SKM-1 treated with dmso at 0.1 percent for 144 hours (cell line): ENCODE measurements around the gene LYPD1.
"Not testable (repeated sequence)": the region's sequence is repeated elsewhere in the genome, so short reads cannot be mapped to it uniquely, and the experiment has no call there.

ENCODE experiments used
- DNase-seq: peaks from one replicate; lab custom pipeline; 2025; ENCODE audit not compliant: unreplicated experiment; lab: John Stamatoyannopoulos, UW

The LYPD1 gene

GRCh38 chr2:132669908-132670495 lies at the start of gene LYPD1:
Gene LYPD1, minus strand, starts transcription at chr2:132670205. Its CDS starts 273 bp downstream, at chr2:132669932.
- DNase-seq, result no peak

GRCh38 chr2:132719480-132719879 lies 49.5 kb upstream of the LYPD1 start:
- DNase-seq, result no peak

- DNase-seq, result no peak
These were observed 46.9 kb upstream of the LYPD1 start for GRCh38 chr2:132716954-132717353.

DNA sequence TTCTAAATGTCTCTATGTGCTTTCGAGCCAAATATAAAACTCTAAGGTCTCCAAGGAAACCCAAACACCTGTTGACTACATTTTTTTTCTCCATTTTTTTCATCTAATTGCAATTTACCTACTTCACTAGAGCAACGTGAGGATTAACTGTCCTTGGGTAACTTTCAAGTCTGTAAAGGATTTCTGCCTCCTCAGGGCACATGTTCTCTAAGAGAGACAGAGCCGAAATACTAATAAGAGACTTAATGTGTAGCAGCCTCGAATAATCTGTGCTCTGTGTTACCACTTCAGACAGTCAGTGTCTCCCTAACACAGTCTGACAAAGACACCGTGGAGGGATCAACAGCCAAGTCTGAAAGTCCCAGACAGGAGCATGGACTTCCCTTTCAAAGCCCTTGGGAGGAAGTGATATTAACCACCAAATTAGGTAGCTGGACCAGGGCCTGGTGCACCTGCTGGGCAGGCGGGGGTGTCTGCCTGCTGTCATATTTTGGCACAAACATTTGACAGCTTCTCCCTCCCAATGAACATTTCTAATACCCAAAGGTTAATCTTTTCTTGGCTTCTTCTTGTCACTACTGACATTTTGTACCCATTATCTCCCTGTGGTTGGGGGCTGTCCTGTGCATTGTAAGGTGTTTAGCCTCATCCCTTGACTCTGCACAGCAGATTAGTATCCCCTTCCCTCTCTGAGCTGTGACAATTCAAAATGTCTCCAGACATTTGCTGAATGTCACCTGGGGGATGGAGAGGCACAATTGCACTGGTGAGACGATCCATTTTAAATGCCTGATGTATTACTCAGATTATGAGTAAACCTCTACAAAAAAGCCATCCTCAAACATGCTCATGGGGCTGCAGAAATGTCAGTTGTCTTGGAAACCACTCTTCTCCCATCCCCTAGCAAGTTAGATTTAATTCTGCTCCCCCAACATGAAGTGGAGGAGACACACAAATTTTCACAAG lies 45.7 kb upstream of the LYPD1 start:
- DNase-seq, result no peak

DNA sequence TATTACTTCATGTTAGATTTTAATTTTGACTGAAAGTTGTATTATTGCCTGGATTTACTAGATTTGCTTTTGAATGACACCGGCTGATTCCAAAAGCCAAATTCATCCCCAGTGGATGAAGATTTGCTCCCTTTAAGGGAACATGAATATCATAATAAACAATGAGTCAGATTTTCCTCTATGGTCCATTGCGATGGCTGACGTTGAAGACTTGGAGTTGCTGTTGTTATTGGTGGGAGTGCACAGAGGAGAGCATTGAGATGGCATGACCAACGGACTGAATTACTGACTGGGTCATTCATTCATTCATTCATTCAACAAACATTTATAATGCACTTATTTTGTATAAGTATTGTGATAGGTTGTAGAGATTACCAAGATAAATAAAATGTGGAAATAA lies 33.4 kb upstream of the LYPD1 start:
- no peak for DNase-seq

- no peak for DNase-seq
These were observed 31.8 kb upstream of the LYPD1 start for GRCh38 chr2:132701810-132702209.

- DNase-seq, result not testable (repeated sequence)
These were observed 29.8 kb upstream of the LYPD1 start for GRCh38 chr2:132699802-132700201.

DNA sequence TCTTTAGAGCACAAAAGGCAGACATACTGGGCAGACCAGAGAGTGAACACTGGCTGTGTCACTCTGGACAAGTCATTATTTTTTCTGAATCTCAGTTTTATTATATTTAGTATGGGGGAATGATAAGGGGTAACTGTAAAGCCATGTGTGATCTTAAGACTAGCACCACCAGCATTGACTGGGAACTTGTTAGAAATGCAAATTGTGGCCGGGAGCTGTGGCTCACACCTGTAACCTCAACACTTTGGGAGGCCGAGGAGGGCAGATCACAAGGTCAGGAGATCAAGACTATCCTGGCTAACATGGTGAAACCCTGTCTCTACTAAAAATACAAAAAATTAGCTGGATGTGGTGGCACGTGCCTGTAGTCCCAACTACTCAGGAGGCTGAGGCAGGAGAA lies 28.3 kb upstream of the LYPD1 start:
- DNase-seq, result not testable (repeated sequence)

- DNase-seq, result no peak
These were observed 27.7 kb upstream of the LYPD1 start for GRCh38 chr2:132697556-132698205.

DNA sequence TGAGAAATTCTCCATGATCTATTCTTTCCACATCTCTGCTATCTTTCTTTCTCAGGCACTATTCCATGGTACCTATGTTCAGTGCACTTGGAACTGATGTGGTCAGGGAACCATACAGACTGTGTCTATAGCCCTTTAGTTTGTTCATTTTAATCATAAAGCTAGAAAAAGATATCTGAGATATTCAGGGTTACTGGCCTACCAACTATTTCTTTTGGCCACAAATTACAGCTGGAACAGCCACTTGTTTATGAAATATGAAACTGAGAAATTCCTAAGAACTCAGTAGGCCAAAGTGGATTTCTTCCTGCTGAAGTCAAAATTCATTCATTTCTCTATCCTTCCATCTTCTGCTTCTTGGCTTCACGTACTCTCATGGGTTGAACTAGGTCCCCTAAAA lies 22.8 kb upstream of the LYPD1 start:
- DNase-seq, result no peak

- DNase-seq, result no peak
These were observed 21.6 kb upstream of the LYPD1 start for GRCh38 chr2:132691556-132691955.

GRCh38 chr2:132690664-132691303 lies 20.8 kb upstream of the LYPD1 start:
- no peak for DNase-seq

- DNase-seq, result no peak
These were observed 11.8 kb upstream of the LYPD1 start for GRCh38 chr2:132681766-132682165.

- DNase-seq, result no peak
These were observed 10.5 kb upstream of the LYPD1 start for GRCh38 chr2:132680544-132680943.

- no peak for DNase-seq
These were observed 8.5 kb upstream of the LYPD1 start for GRCh38 chr2:132678483-132678882.

- no peak for DNase-seq
These were observed 7.7 kb upstream of the LYPD1 start for GRCh38 chr2:132677661-132678060.

- DNase-seq, result no peak
These were observed 7.0 kb upstream of the LYPD1 start for GRCh38 chr2:132676999-132677398.

GRCh38 chr2:132671151-132671835 lies 1.3 kb upstream of the LYPD1 start:
- no peak for DNase-seq

DNA sequence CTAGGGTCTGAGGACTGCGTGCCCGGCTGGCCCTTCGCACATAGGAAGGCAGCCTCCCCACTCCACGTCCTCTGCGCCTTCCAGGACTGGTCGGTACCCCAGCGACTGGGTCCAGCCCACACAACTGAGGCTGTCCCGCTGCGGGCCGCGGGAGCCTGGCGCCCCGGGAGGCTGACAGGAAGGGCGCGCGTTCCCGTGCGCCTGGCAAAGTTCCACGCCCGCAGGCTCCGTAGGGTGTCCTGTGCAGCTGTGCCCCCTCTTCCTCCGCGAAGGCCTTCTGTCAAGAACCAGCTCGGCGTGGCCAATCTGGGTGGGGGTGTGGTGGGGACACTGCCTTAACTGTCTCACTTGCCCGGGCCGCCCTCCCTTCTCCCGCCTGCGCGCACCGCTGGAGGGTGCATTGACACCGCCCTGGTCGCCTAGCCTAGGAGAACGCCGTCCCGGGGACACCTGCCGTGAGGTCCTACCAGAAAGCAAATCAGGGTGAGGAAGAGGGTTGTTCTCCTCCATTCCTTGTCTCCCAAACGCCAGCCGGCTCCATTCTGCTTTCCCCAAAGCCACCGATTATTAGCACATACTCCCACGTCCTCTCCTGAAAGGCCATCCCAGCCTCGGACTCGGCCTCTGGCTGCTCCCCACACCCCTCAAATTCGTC lies 618 bp upstream of the LYPD1 start:
- DNase-seq, result no peak
